GM23248 (cell line): ENCODE results near the gene PAIP2B.

Experiments
- EZH2 ChIP-seq: fragments of 200-600 bp; sonication (generic); IDR thresholded peaks from 2 replicates; pipeline ENCODE4 v1.6.1; 2018; ENCODE audit warnings: antibody characterized with exemption, mild to moderate bottlenecking; ENCODE audit not compliant: insufficient read depth, poor library complexity, severe bottlenecking
- EZH2phosphoT487 ChIP-seq: fragments of 200-600 bp; sonication (generic); IDR thresholded peaks from 2 replicates; pipeline ENCODE4 v1.6.1; 2018; ENCODE audit warnings: antibody characterized with exemption, moderate library complexity, mild to moderate bottlenecking, low read depth; ENCODE audit not compliant: insufficient read depth

- TF ChIP-seq EZH2 = no peak
- TF ChIP-seq EZH2phosphoT487 = no peak
Observed at GRCh38 chr2:71166812-71167211, 60.1 kb downstream of the PAIP2B start.
